MM.1S (cell line): Measurements from ENCODE around the gene IRF6.

Source experiments
- CTCF ChIP-seq: fragments of 300-600 bp; sonication (generic); IDR thresholded peaks from 2 replicates; pipeline ENCODE4 v1.5.1; 2016; ENCODE audit warnings: antibody characterized with exemption, low read length, mixed read lengths
- EZH2 ChIP-seq: fragments of 300-600 bp; sonication (generic); optimal IDR thresholded peaks from 2 replicates; pipeline ENCODE3; 2017; ENCODE audit warnings: low read depth, mild to moderate bottlenecking, antibody characterized with exemption, low read length, mixed read lengths

GRCh38 chr1:209789245-209789644 is 16.7 kb downstream of the IRF6 start:
- TF ChIP-seq CTCF (no peak), EZH2 (no peak)
